Ishikawa (cell line): Measurements from ENCODE around the gene ABCC1.

Experiments
- CEBPB ChIP-seq: IDR thresholded peaks from 2 replicates; pipeline ENCODE4 v1.6.1; 2012
- CREB1 ChIP-seq: IDR thresholded peaks from 2 replicates; pipeline ENCODE4 v1.6.1; 2012; ENCODE audit warnings: low read depth
- EGR1 ChIP-seq: IDR thresholded peaks from 2 replicates; pipeline ENCODE4 v1.6.1; 2012
- EP300 ChIP-seq: IDR thresholded peaks from 2 replicates; pipeline ENCODE4 v1.6.1; 2012; ENCODE audit warnings: borderline replicate concordance
- FOXM1 ChIP-seq: IDR thresholded peaks from 2 replicates; pipeline ENCODE4 v1.6.1; 2012; ENCODE audit warnings: low read depth, borderline replicate concordance
- NFIC ChIP-seq: IDR thresholded peaks from 2 replicates; pipeline ENCODE4 v1.6.1; 2012
- RAD21 ChIP-seq: IDR thresholded peaks from 2 replicates; pipeline ENCODE4 v1.6.1; 2012; ENCODE audit warnings: low read depth
- TAF1 ChIP-seq: IDR thresholded peaks from 2 replicates; pipeline ENCODE4 v1.6.1; 2012; ENCODE audit warnings: low read depth, mild to moderate bottlenecking
- TCF12 ChIP-seq: IDR thresholded peaks from 2 replicates; pipeline ENCODE4 v1.6.1; 2012; ENCODE audit warnings: low read depth
- TEAD4 ChIP-seq: IDR thresholded peaks from 2 replicates; pipeline ENCODE4 v1.6.1; 2012
- YY1 ChIP-seq: IDR thresholded peaks from 2 replicates; pipeline ENCODE4 v1.6.1; 2012; ENCODE audit warnings: low read depth
- ZBTB7A ChIP-seq: IDR thresholded peaks from 2 replicates; pipeline ENCODE4 v1.6.1; 2012; ENCODE audit warnings: low read depth
- TF ChIP-seq, protein P1 (sequence below): IDR thresholded peaks from 2 replicates; pipeline ENCODE4 v1.6.1; 2012; ENCODE audit warnings: low read depth, mild to moderate bottlenecking
- TF ChIP-seq, protein P2 (sequence below): IDR thresholded peaks from 2 replicates; pipeline ENCODE4 v1.6.1; 2012
- TF ChIP-seq, protein P3 (sequence below): IDR thresholded peaks from 2 replicates; pipeline ENCODE4 v1.6.1; 2012

ABCC1 gene

DNA sequence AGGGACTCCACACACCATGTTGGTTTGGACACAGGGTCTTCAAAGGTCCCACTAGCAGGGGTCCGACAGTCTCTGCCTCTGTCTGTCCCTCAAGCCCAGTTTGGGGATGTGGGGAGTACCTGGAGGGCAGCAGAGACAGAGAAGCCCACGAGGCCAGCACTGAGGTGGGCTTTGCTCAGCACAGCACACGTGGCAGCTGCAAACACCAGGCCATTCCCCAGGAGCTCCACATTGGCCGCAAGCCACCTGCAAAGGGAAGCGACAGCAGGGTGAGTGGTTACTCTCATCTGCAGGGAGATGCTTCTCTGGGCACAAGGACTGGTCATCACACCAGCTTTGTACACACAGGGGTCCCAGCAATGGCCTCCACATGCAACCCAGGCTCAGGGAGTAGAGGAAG lies 211.9 kb downstream of the ABCC1 start:
- TF ChIP-seq, protein P1, sequence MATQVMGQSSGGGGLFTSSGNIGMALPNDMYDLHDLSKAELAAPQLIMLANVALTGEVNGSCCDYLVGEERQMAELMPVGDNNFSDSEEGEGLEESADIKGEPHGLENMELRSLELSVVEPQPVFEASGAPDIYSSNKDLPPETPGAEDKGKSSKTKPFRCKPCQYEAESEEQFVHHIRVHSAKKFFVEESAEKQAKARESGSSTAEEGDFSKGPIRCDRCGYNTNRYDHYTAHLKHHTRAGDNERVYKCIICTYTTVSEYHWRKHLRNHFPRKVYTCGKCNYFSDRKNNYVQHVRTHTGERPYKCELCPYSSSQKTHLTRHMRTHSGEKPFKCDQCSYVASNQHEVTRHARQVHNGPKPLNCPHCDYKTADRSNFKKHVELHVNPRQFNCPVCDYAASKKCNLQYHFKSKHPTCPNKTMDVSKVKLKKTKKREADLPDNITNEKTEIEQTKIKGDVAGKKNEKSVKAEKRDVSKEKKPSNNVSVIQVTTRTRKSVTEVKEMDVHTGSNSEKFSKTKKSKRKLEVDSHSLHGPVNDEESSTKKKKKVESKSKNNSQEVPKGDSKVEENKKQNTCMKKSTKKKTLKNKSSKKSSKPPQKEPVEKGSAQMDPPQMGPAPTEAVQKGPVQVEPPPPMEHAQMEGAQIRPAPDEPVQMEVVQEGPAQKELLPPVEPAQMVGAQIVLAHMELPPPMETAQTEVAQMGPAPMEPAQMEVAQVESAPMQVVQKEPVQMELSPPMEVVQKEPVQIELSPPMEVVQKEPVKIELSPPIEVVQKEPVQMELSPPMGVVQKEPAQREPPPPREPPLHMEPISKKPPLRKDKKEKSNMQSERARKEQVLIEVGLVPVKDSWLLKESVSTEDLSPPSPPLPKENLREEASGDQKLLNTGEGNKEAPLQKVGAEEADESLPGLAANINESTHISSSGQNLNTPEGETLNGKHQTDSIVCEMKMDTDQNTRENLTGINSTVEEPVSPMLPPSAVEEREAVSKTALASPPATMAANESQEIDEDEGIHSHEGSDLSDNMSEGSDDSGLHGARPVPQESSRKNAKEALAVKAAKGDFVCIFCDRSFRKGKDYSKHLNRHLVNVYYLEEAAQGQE, result no peak
- TF ChIP-seq CEBPB (no peak), EP300 (no peak), ZBTB7A (no peak), EGR1 (no peak), RAD21 (no peak), FOXM1 (no peak), TEAD4 (no peak)
- TF ChIP-seq, protein P2, sequence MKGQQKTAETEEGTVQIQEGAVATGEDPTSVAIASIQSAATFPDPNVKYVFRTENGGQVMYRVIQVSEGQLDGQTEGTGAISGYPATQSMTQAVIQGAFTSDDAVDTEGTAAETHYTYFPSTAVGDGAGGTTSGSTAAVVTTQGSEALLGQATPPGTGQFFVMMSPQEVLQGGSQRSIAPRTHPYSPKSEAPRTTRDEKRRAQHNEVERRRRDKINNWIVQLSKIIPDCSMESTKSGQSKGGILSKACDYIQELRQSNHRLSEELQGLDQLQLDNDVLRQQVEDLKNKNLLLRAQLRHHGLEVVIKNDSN, result no peak
- TF ChIP-seq, protein P3, sequence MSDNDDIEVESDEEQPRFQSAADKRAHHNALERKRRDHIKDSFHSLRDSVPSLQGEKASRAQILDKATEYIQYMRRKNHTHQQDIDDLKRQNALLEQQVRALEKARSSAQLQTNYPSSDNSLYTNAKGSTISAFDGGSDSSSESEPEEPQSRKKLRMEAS, result no peak

DNA sequence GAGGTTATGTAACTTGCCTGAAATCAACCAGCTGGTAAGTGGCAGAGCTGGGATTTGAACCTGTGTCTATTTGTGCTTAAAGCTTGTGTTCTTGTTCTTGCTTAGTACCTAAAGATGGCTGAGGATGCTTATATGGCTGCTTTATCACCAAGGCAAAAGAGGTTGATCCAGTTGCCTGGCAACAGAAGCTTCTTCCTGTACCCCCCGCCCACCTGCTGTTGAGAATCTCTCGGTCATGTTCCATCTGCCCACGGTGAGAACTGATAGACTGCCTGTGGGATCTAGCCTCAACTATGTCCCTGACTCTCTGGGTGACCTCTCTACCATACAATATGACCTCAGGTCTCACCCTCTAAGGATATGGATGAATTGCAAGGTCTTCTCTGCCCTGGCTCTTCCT lies 213.2 kb downstream of the ABCC1 start:
- no peak for TF ChIP-seq NFIC
- TF ChIP-seq RAD21, result no peak
- TF ChIP-seq TAF1, result no peak
- TF ChIP-seq ZBTB7A, result no peak
- no peak for TF ChIP-seq FOXM1
- no peak for TF ChIP-seq CEBPB
- no peak for TF ChIP-seq CREB1
- TF ChIP-seq, protein P3, result no peak
- TF ChIP-seq, protein P2, result no peak
- no peak for TF ChIP-seq EGR1
- TF ChIP-seq, protein P1, result no peak
- no peak for TF ChIP-seq EP300
- TF ChIP-seq TEAD4, result no peak
- no peak for TF ChIP-seq YY1

DNA sequence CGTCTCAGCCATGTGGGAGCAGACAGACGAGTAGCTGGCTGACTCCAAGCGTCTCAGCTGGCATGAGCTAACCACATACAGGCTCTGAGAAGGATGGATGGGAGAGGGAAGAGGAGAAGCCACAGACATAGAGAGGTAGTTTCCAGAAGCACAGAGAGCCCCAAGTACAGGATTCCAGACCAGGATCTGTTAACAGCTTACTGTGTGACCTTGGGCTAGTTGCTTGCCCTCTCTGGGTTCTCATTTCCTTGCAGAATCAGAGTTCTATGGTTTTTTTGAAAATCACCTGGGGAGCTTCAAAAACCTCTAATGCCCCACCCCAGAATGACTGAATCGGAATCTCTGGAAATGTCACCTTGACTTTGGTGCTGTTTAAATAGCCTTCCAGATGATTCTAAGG lies 213.7 kb downstream of the ABCC1 start:
- TF ChIP-seq, protein P1, result no peak
- TF ChIP-seq ZBTB7A (no peak), TCF12 (no peak), CREB1 (no peak), CEBPB (no peak), FOXM1 (no peak), YY1 (no peak), RAD21 (no peak), EGR1 (no peak), NFIC (no peak), TEAD4 (no peak), TAF1 (no peak), EP300 (no peak)
- TF ChIP-seq, protein P3, result no peak
- TF ChIP-seq, protein P2, result no peak

DNA sequence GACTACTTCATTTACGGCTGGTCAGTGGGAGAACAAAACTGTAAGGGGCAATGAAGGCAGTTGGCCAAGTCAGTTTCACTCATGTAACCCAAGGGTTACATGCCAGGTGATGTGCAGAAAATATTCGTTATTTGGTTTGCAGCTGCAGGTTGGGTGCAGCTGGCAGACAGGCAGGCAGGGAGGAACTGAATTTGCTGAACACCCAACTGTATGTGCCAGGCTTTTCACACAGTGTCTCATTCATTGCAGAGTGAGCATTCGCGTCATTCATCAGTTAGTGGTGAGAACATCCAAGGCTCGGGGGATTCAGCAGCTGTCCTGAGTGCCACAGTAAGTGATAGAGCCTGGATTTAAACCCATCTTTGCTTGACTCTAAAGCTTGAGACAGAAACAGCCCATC lies 214.2 kb downstream of the ABCC1 start:
- TF ChIP-seq TCF12 (no peak), FOXM1 (no peak), TEAD4 (no peak), ZBTB7A (no peak), EGR1 (no peak), YY1 (no peak), CEBPB (no peak)
- TF ChIP-seq, protein P2, result no peak
